Measurements from ENCODE around the gene EARS2. TPM values are rescaled to one million over a fixed set of nuclear protein-coding genes. Genes with fewer than 3 reads are reported as not detected.

EARS2 gene
- total RNA-seq, 2 donors from 2014 or later = 9.9 to 11.1 TPM

GRCh38 chr16:23534868-23535860, 22.0 kb downstream of the EARS2 start:
- intact Hi-C loops (cut with DNase I) = no loop called here
- no peak for DNase-seq (ENCODE audit: low spot score)

- DNase-seq (ENCODE audit: low spot score) = no peak
- intact Hi-C loops (cut with DNase I) = no loop called here
Measured at GRCh38 chr16:23532448-23532847, 24.7 kb downstream of the EARS2 start.

DNA sequence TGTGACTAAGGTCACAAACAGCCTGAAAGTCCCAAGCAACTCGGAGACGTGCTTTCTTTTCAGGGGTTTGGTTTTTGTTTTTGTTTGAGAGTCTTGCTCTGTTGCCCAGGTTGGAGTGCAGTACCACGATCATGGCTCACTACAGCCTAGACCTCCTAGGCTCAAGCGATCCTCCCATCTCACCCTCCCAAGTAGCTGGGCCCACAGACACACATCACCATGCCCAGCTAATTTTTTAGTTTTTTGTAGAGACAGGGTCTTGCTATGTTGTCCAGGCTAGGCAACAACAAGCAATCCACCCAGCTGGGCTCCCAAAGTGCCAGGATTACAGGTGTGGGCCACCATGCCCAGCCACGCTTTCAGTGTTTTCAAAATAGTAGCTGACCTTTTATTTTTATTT, 27.1 kb downstream of the EARS2 start:
- intact Hi-C loops (cut with DNase I) = no loop called here

DNA sequence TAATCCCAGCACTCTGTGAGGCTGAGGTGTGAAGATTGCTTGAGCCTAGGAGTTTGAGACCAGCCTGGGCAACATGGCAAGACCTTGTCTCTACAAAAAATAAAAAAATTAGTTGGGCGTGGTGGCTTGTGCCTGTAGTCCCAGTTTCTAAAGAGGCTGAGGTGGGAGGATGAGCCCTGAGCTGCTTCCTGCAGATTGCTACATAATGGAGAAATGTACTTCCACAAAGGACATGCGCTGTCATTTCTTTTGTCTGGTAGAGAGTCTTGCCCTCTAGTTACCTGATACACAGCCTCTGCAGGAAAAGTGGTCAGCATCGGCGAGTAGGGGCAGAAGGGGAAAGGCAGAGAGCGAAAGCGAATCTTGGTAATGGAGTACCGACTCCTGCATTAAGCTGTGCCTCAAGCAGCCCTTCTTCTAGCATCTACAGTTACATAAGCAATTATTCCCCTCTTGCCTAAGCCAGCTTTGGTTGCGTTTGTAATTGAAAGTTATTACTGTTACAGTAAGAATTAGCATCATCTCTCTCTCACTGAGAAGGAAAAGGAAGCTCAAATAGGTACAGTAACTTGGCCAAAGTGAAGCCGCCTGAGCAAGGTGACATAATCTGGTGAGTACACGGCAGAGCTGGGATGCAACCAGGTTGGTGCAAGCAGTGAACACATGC, 28.4 kb downstream of the EARS2 start:
- no peak for DNase-seq (ENCODE audit: low spot score)
- intact Hi-C loops (cut with DNase I) = no loop called here

More for the DNA sequence above, 27.1 kb downstream of the EARS2 start:
- no peak for DNase-seq (ENCODE audit: low spot score)

DNA sequence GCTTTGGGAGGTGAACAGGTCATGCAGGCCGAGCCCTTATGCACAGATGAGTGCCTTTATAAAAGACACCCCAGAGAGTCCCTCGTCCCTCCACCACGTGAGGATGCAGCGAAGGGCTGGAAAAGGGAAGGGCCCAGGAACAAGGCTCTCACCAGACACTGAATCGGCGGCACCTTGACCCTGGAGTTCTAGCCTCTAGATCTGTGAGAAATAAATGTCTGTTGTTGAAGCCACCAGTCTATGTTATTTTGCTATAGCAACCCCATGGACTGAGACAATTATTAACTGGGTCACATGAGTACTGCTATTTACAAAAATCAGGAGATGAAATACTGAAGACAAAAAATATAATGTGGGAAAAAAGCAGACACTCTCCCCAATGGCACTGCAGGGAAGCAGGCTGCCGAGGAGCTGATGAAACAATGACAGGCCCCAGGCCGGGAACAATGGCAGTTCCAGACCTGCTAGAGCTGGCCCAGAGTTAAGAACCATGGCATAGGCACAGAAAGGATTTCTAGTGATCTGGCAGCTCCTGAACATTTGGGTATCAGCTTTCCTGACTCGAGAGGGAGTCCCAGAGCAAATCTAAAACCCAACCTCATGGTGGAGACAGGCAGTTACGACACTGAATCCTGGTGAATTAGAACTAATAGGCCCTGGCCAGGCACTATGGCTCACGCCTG, 29.0 kb downstream of the EARS2 start:
- intact Hi-C loops (cut with DNase I) = no loop called here
- peak; percentile 45 for DNase-seq (ENCODE audit: low spot score)

GRCh38 chr16:23524886-23525285, 32.3 kb downstream of the EARS2 start:
- intact Hi-C loops (cut with DNase I) = loop anchor here in 1 of 2 donors (5.0 kb wide), 1 partner anchor 1172 kb away; no protein-coding TSS in a partner anchor
- DNase-seq (ENCODE audit: low spot score) = no peak

GRCh38 chr16:23523876-23524385, 33.2 kb downstream of the EARS2 start:
- DNase-seq (ENCODE audit: low spot score) = peak; percentile 35
- intact Hi-C loops (cut with DNase I) = loop anchor here in 1 of 2 donors (5.0 kb wide), 1 partner anchor 1173 kb away; no protein-coding TSS in a partner anchor

DNA sequence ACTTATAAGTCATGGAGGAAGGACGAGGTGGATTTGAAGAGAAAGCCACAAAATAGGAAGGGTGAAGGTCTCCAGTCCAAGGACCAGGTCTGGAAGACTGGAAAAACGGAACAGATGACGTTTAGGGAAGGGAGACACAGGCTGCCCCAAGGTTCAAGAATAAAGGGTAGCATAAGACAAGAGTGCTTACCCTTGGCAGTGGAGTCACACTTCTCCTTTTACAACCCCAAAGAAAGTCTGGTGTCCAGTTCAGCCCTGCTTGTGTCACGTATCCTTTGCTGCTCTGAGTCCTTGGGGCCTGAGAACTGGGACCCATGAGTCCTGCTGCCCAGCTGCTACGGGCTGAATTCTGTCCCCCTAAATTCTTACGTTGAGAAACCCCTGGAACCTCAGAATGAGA, 33.8 kb downstream of the EARS2 start:
- DNase-seq (ENCODE audit: low spot score) = peak; percentile 11
- intact Hi-C loops (cut with DNase I) = loop anchor here in 1 of 2 donors (5.0 kb wide), 1 partner anchor 1174 kb away; no protein-coding TSS in a partner anchor

DNA sequence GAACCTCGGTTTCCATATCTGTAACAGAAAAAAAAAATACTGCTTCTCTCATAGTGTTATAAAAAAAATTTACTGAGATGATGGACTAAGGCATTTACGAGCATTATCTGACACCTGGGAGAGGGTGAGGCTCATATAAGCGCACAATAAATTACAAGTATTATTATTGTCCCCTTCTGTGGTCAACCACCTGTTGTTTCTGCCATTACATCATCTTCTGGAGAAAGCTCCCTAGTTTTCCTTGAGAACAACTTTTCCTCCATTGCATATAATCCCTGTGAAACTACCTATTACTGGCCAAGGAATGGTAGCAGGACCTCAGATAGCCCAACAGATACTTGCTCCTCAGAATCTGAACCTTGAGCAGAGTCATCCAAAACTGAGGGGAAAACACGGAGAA, 35.2 kb downstream of the EARS2 start:
- intact Hi-C loops (cut with DNase I) = loop anchor here in 1 of 2 donors (5.0 kb wide), 1 partner anchor 1175 kb away; no protein-coding TSS in a partner anchor
- DNase-seq (ENCODE audit: low spot score) = no peak

GRCh38 chr16:23521037-23521743, 36.0 kb downstream of the EARS2 start:
- no peak for DNase-seq (ENCODE audit: low spot score)
- intact Hi-C loops (cut with DNase I) = loop anchor here in 1 of 2 donors (5.0 kb wide), 1 partner anchor 1176 kb away; no protein-coding TSS in a partner anchor

GRCh38 chr16:23520500-23520899, 36.6 kb downstream of the EARS2 start:
- intact Hi-C loops (cut with DNase I) = loop anchor here in 1 of 2 donors (5.0 kb wide), 1 partner anchor 1177 kb away; no protein-coding TSS in a partner anchor
- no peak for DNase-seq (ENCODE audit: low spot score)

DNA sequence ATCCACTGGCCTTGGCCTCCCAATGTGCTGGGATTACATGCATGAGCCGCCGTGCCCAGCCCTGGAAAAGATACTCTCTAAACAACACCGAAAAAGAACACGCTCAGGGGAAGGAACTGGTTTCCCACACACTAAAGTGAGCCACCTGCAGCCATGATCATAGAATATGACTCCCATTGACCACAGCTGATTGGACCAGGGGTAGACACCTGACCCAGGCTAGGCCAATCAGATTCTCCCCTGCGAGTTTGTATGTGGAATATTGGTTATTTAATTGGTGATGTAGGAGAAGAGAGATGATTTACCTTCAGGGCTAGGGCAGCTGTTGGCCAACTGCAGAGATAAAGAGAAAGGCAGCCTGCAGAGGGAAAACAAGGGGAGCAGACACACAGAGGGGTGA, 37.9 kb downstream of the EARS2 start:
- DNase-seq (ENCODE audit: low spot score) = peak; percentile 43
- intact Hi-C loops (cut with DNase I) = no loop called here

- no peak for DNase-seq (ENCODE audit: low spot score)
- intact Hi-C loops (cut with DNase I) = no loop called here
Measured at GRCh38 chr16:23518435-23518891, 38.7 kb downstream of the EARS2 start.

- intact Hi-C loops (cut with DNase I) = no loop called here
- DNase-seq (ENCODE audit: low spot score) = peak; percentile 63
Measured at GRCh38 chr16:23516366-23517137, 40.6 kb downstream of the EARS2 start.

DNA sequence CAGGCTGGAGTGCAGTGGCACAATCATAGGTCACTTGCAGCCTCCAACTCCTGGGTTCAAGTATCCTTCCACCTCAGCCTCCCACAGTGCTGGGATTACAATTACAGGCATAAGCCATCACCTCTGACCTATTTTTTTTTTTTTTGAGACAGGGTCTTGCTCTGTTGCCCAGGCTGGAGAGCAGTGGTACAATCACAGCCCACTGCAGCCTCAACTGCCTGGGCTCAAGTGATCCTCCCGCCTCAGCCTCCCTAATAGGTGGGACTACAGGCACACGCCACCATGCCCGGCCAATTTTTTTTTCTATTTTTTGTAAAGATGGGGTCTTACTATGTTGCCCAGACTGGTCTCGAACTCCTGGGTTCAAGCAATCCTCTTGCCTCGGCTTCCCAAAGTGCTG, 41.3 kb downstream of the EARS2 start:
- intact Hi-C loops (cut with DNase I) = no loop called here
- DNase-seq (ENCODE audit: low spot score) = peak; percentile 13

GRCh38 chr16:23514381-23515152, 42.6 kb downstream of the EARS2 start:
- intact Hi-C loops (cut with DNase I) = no loop called here
- peak; percentile 58 for DNase-seq (ENCODE audit: low spot score)

DNA sequence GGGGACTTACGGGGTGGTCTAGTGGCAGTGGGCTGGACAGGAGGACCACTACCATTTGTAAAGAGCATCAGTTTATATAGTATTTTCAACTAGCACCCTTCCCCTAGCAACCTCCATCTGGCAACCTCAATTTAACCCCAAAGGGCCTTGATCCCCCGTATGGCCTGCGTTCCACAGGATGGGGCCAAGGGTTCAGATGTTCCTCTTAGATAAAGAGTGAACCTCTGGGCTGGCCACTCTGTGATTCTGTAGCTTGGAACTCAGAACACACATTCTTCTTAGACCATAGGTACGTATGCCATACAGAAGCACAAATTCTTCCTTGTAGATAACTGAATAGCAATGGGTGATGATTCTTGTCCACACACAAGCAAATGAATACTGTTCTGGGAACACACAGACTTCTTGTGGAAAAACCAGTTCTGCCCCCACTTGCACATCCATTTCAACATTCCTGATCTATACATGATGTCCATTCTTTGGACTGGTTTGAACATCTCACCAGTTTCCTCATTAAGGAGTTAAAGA, 44.9 kb downstream of the EARS2 start:
- no peak for DNase-seq (ENCODE audit: low spot score)
- intact Hi-C loops (cut with DNase I) = no loop called here

All from posterior vena cava (tissue), 2 donors.